ENCODE data around the gene EXOC6.
"Not testable (repeated sequence)": the region's sequence is repeated elsewhere in the genome, so short reads cannot be mapped to it uniquely, and the experiment has no call there.

Gene EXOC6

GRCh38 chr10:93099670-93100069 lies 251.3 kb downstream of the EXOC6 start:
- H3K4me3 ChIP-seq (ENCODE audit: control insufficient read depth, low read depth, low read length): no peak overlapping the region
- DNase-seq (ENCODE audit: low read depth): no peak
- TF ChIP-seq CTCF (IDR thresholded peaks at IDR 0.05; ENCODE audit: control insufficient read depth, insufficient read depth, low read depth, low read length, missing control alignments): no peak

GRCh38 chr10:93101148-93101547 lies 252.8 kb downstream of the EXOC6 start:
- not testable (repeated sequence) for H3K4me3 ChIP-seq (ENCODE audit: control insufficient read depth, low read depth, low read length); DNase-seq (ENCODE audit: low read depth)

GRCh38 chr10:93103953-93104352 lies 255.6 kb downstream of the EXOC6 start:
- no peak for DNase-seq (ENCODE audit: low read depth)
- no peak for TF ChIP-seq CTCF (IDR thresholded peaks at IDR 0.05; ENCODE audit: control insufficient read depth, insufficient read depth, low read depth, low read length, missing control alignments)
- no peak overlapping the region for H3K4me3 ChIP-seq (ENCODE audit: control insufficient read depth, low read depth, low read length)

GRCh38 chr10:93106631-93107072 lies 258.3 kb downstream of the EXOC6 start:
- no peak for TF ChIP-seq CTCF (IDR thresholded peaks at IDR 0.05; ENCODE audit: control insufficient read depth, insufficient read depth, low read depth, low read length, missing control alignments)
- peak; percentile 3 for DNase-seq (ENCODE audit: low read depth)
- no peak overlapping the region for H3K4me3 ChIP-seq (ENCODE audit: control insufficient read depth, low read depth, low read length)

All from AG09309 (cell line).